ENCODE measurements around the gene SEPTIN12. TPM values are rescaled to one million over a fixed set of nuclear protein-coding genes. Genes with fewer than 3 reads are reported as not detected.
"Not testable (repeated sequence)": the region's sequence is repeated elsewhere in the genome, so short reads cannot be mapped to it uniquely, and the experiment has no call there.

Gene SEPTIN12
- total RNA-seq, 3 donors from 2014 or later: not detected

DNA sequence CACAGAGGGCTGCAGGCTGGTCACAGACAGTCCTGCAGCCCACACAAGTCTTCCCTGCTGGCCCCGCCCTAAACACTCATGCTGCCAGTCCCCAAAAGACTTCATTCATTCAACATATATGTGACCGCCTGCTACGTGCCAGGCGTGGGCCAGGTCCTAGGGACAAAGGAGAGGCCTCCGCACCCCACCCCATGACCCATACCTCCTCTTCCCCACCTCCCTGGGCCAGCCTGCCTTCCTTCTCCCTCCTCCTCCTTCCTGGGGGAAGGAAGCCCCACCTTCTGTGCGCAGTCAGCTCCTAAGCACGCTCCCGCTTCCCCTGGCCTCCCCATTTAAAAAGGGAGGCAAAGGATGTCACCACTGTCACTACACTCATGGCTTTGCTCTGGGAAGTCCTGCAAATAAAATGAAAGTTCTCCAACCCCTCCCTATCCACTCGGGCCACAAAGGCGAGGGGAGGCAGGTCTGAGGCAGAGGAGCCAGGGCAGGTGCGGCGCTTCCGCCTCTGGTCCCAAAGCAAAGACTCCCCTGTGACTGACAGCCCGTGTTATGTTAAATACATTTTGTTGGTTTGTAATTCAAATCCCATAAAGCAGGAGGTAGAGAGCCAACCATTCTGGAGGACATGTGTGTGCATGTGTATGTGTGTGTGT lies 44.8 kb downstream of the SEPTIN12 start:
- intact Hi-C loops (cut with DNase I; ENCODE audit: low total_unique reads): no loop called here
- Histone ChIP-seq H3K9me3 (no peaks in the 10 kb centered on the region), H3K4me1 (no peaks in the 10 kb centered on the region), H3K36me3 (no peaks in the 10 kb centered on the region), H3K27ac (no peak overlapping the region), H3K4me3 (peak overlapping the region in 2 of 3 donors; percentile 23 to 57), H3K27me3 (no peaks in the 10 kb centered on the region)
- DNase-seq (ENCODE audit: low spot score in 2 of 2): no peak
- TF ChIP-seq CTCF (IDR thresholded peaks at IDR 0.05) (no peak), POLR2A (IDR thresholded peaks at IDR 0.05) (no peak), POLR2AphosphoS5 (IDR thresholded peaks at IDR 0.05) (no peak)

- intact Hi-C loops (cut with DNase I; ENCODE audit: low total_unique reads); H3K9me3 ChIP-seq: not testable (repeated sequence)
Observed at GRCh38 chr16:4738370-4738769, 49.8 kb downstream of the SEPTIN12 start.

GRCh38 chr16:4737545-4737944 lies 50.6 kb downstream of the SEPTIN12 start:
- no peak for DNase-seq (ENCODE audit: low spot score in 2 of 2)
- TF ChIP-seq POLR2A (IDR thresholded peaks at IDR 0.05): no peak
- TF ChIP-seq POLR2AphosphoS5 (IDR thresholded peaks at IDR 0.05): no peak
- no peak for TF ChIP-seq CTCF (IDR thresholded peaks at IDR 0.05)
- Histone ChIP-seq H3K9me3 (no peaks in the 10 kb centered on the region), H3K4me1 (no peaks in the 10 kb centered on the region), H3K27me3 (no peaks in the 10 kb centered on the region), H3K36me3 (no peaks in the 10 kb centered on the region), H3K27ac (no peak overlapping the region), H3K4me3 (peak overlapping the region in 1 of 3 donors; percentile 15)
- intact Hi-C loops (cut with DNase I; ENCODE audit: low total_unique reads): no loop called here

More at GRCh38 chr16:4738370-4738769, 49.8 kb downstream of the SEPTIN12 start:
- not testable (repeated sequence) for DNase-seq (ENCODE audit: low spot score in 2 of 2); H3K36me3 ChIP-seq; H3K4me3 ChIP-seq; H3K27me3 ChIP-seq; H3K4me1 ChIP-seq; H3K27ac ChIP-seq

- H3K36me3 ChIP-seq: no peaks in the 10 kb centered on the region
- H3K27me3 ChIP-seq: no peaks in the 10 kb centered on the region
- no peaks in the 10 kb centered on the region for H3K4me1 ChIP-seq
- no peak for DNase-seq (ENCODE audit: low spot score in 2 of 2)
- no peaks in the 10 kb centered on the region for H3K9me3 ChIP-seq
- no peak overlapping the region for H3K4me3 ChIP-seq
- no peak overlapping the region for H3K27ac ChIP-seq
- TF ChIP-seq CTCF (IDR thresholded peaks at IDR 0.05) (no peak), POLR2AphosphoS5 (IDR thresholded peaks at IDR 0.05) (no peak), POLR2A (IDR thresholded peaks at IDR 0.05) (no peak)
- intact Hi-C loops (cut with DNase I; ENCODE audit: low total_unique reads): no loop called here
Observed at GRCh38 chr16:4736546-4736945, 51.6 kb downstream of the SEPTIN12 start.

- Histone ChIP-seq H3K9me3 (no peaks in the 10 kb centered on the region), H3K27ac (peak overlapping the region; percentile 85 to 90), H3K4me1 (no peaks in the 10 kb centered on the region), H3K4me3 (peak overlapping the region; percentile 91 to 99 (median 98)), H3K27me3 (no peaks in the 10 kb centered on the region), H3K36me3 (no peaks in the 10 kb centered on the region)
- DNase-seq (ENCODE audit: low spot score in 2 of 2): peak; percentile 81 to 85
- intact Hi-C loops (cut with DNase I; ENCODE audit: low total_unique reads): no loop called here
- TF ChIP-seq POLR2AphosphoS5 (IDR thresholded peaks at IDR 0.05) (no peak), CTCF (IDR thresholded peaks at IDR 0.05) (no peak), POLR2A (IDR thresholded peaks at IDR 0.05) (no peak)
Observed at GRCh38 chr16:4734730-4735535, 53.2 kb downstream of the SEPTIN12 start.
